ENCODE data around the gene CPS1. TPM values are rescaled to one million over a fixed set of nuclear protein-coding genes. Genes with fewer than 3 reads are reported as not detected.

Gene CPS1
- total RNA-seq, 1 donor from 2014 or later, result 0.75 TPM

DNA sequence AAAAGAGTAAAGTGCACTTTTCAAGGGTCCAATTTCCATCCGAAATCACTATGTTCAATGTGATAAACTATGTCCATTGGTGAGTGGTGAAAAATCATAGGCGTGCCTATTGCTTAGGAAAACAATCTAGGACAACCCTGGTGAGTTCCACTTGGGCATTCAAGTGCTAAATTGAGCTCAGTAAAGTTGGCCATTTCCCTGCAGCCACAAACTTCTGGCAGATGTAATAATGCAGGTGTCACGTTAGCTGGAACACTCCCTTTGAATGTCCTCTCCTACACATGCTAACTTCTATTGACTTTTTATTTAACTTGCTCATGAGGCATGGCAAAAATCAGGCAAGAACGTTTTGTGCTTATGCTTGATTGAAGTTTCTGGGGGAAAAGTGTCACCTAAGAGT, 67.1 kb downstream of the CPS1 start:
- DNase-seq (no peak), ATAC-seq (ENCODE audit: low read depth) (no peak)
- no peaks in the 10 kb centered on the region for H3K27me3 Mint-ChIP-seq
- intact Hi-C loops (cut with micrococcal nuclease), result no loop called here
- POLR2A ChIA-PET, result no interaction called here
- no peak overlapping the region for H3K4me3 Mint-ChIP-seq
- H3K4me1 Mint-ChIP-seq, result no peaks in the 10 kb centered on the region
- no peaks in the 10 kb centered on the region for H3K9me3 Mint-ChIP-seq
- CTCF ChIA-PET, result no interaction called here
- no peaks in the 10 kb centered on the region for H3K36me3 Mint-ChIP-seq (ENCODE audit: low read depth)
- TF ChIP-seq, protein P1, sequence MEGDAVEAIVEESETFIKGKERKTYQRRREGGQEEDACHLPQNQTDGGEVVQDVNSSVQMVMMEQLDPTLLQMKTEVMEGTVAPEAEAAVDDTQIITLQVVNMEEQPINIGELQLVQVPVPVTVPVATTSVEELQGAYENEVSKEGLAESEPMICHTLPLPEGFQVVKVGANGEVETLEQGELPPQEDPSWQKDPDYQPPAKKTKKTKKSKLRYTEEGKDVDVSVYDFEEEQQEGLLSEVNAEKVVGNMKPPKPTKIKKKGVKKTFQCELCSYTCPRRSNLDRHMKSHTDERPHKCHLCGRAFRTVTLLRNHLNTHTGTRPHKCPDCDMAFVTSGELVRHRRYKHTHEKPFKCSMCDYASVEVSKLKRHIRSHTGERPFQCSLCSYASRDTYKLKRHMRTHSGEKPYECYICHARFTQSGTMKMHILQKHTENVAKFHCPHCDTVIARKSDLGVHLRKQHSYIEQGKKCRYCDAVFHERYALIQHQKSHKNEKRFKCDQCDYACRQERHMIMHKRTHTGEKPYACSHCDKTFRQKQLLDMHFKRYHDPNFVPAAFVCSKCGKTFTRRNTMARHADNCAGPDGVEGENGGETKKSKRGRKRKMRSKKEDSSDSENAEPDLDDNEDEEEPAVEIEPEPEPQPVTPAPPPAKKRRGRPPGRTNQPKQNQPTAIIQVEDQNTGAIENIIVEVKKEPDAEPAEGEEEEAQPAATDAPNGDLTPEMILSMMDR (IDR thresholded peaks at IDR 0.05), result no peak
- no peak overlapping the region for H3K27ac Mint-ChIP-seq

DNA sequence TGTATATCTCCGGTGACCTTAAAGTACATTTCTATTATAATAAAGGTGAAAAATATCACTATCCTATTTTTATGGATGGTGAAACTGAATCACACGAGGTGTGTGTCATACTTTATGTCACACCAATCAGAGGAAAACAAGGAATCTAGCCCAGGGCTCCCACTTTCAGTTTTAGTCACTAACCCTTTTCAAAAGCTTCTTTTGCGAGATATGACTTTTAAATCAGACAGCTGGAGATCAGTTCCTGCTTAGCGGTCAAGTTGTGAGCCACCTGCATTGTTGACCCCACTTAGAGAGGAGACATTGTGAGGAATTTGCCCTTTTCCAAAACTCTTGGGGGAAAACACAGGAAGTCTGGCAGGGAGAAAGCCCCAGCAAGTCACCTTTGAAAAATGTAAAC, 70.5 kb downstream of the CPS1 start:
- ChIA-PET CTCF (no interaction called here), POLR2A (no interaction called here)
- H3K9me3 Mint-ChIP-seq, result no peaks in the 10 kb centered on the region
- DNase-seq (no peak), ATAC-seq (ENCODE audit: low read depth) (no peak)
- no peak overlapping the region for H3K4me3 Mint-ChIP-seq
- intact Hi-C loops (cut with micrococcal nuclease), result no loop called here
- H3K27me3 Mint-ChIP-seq, result no peaks in the 10 kb centered on the region
- no peaks in the 10 kb centered on the region for H3K36me3 Mint-ChIP-seq (ENCODE audit: low read depth)
- no peaks in the 10 kb centered on the region for H3K4me1 Mint-ChIP-seq
- no peak overlapping the region for H3K27ac Mint-ChIP-seq
- TF ChIP-seq, protein P1 (IDR thresholded peaks at IDR 0.05), result no peak

DNA sequence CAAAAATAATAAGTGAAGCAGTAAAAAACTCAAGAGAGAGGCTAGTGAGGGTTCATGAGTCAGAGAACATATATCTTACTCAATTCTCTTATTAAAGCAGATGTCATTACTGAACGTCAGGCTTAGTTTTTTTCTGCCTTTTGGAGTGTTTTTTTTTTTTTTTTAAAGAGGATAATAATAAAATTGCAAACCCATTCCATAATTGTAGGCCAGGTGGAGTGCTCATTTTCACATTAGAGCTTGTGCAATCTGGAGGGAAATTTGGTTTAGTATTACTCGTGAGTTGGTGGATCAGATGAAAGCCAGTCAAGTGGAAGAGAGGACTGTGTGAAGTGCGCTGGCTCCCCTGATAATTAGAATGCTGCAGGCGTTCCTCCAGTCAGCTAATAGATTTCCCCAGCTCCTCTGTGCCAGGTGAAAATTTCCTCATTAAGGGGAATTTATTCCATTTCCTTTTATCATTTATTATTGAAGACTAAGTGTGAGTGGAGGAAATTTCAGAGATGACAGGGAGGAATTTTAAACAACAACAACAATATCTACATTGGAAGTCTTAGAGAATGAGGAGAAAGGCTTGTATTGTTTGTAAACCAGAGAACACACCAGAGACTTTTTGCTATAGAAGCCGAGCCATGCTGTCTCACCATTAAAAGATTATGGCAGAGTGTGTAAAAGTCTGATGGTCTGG, 74.6 kb downstream of the CPS1 start:
- intact Hi-C loops (cut with micrococcal nuclease), result no loop called here
- CTCF ChIA-PET, result no interaction called here
- ATAC-seq (ENCODE audit: low read depth) (no peak), DNase-seq (no peak)
- no peaks in the 10 kb centered on the region for H3K4me1 Mint-ChIP-seq
- H3K36me3 Mint-ChIP-seq (ENCODE audit: low read depth), result no peaks in the 10 kb centered on the region
- POLR2A ChIA-PET, result no interaction called here
- no peak overlapping the region for H3K27ac Mint-ChIP-seq
- H3K27me3 Mint-ChIP-seq, result peaks cover 2% of the 10 kb centered on the region
- no peaks in the 10 kb centered on the region for H3K9me3 Mint-ChIP-seq
- TF ChIP-seq, protein P1 (IDR thresholded peaks at IDR 0.05), result no peak
- no peak overlapping the region for H3K4me3 Mint-ChIP-seq

DNA sequence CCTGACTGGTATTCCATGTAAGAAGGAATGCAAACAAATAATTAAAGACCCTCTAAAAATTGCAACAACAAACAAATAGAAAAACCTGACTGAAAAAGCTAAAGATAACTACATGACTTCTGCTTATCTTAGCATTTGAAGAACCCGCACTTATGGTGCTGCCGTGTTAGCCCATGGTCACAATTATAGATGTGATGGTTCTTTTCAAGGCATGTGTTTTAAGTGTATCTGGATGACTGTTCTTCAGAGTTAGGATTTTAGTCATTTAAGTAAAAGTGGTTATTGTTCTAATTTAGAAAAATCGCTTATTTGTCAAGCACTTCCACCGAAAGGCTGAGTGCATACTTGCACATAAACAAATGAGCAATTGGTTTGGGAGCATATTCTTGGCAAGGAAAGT, 77.3 kb downstream of the CPS1 start:
- Mint-ChIP-seq H3K36me3 (ENCODE audit: low read depth) (no peaks in the 10 kb centered on the region), H3K9me3 (no peaks in the 10 kb centered on the region), H3K27me3 (peaks cover 2% of the 10 kb centered on the region), H3K4me1 (no peaks in the 10 kb centered on the region), H3K27ac (no peak overlapping the region), H3K4me3 (no peak overlapping the region)
- CTCF ChIA-PET, result interaction anchor here (0.6 kb wide), 1 partner anchor 39 kb away, joined by 3 read pairs; no protein-coding TSS in a partner anchor
- ATAC-seq (ENCODE audit: low read depth) (no peak), DNase-seq (no peak)
- intact Hi-C loops (cut with micrococcal nuclease), result no loop called here
- POLR2A ChIA-PET, result no interaction called here
- TF ChIP-seq, protein P1 (IDR thresholded peaks at IDR 0.05), result no peak

DNA sequence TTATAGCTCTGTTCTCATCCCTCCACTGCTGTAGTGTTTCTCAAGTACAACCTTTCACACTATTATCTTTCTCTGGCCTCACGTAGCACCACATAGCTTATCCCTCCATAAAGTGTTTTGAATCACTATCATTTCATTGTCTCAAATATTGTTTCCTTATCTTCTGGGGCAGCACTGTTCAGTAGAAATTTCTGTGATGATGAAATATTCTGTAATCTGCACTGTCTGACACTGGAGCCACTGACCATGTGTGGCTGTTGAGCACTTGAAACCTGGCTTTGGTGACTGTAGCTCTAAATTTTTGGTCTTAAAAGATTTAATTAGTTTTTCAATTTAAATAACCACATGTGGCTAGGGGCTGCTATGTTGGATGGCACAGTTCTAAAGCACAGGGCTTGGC, 78.9 kb downstream of the CPS1 start:
- Mint-ChIP-seq H3K27me3 (peaks cover 2% of the 10 kb centered on the region), H3K4me3 (no peak overlapping the region), H3K4me1 (no peaks in the 10 kb centered on the region), H3K36me3 (ENCODE audit: low read depth) (no peaks in the 10 kb centered on the region), H3K9me3 (peaks cover 2% of the 10 kb centered on the region), H3K27ac (no peak overlapping the region)
- TF ChIP-seq, protein P1 (IDR thresholded peaks at IDR 0.05), result no peak
- ChIA-PET POLR2A (no interaction called here), CTCF (no interaction called here)
- intact Hi-C loops (cut with micrococcal nuclease), result no loop called here
- DNase-seq (no peak), ATAC-seq (ENCODE audit: low read depth) (no peak)

Measured in activated B cell treated with CpG ODN at 0.5 μM for 24 hours (primary cell).